Kidney capillary endothelial cell (primary cell): ENCODE measurements around the gene MBP.

Experiments used
- DNase-seq: peaks from one replicate; pipeline ENCODE4 v3.0.0-alpha.2; 2018; ENCODE audit warnings: low spot score

MBP gene

GRCh38 chr18:77133835-77134496 lies 1.4 kb upstream of the MBP start:
- DNase-seq = no peak

DNA sequence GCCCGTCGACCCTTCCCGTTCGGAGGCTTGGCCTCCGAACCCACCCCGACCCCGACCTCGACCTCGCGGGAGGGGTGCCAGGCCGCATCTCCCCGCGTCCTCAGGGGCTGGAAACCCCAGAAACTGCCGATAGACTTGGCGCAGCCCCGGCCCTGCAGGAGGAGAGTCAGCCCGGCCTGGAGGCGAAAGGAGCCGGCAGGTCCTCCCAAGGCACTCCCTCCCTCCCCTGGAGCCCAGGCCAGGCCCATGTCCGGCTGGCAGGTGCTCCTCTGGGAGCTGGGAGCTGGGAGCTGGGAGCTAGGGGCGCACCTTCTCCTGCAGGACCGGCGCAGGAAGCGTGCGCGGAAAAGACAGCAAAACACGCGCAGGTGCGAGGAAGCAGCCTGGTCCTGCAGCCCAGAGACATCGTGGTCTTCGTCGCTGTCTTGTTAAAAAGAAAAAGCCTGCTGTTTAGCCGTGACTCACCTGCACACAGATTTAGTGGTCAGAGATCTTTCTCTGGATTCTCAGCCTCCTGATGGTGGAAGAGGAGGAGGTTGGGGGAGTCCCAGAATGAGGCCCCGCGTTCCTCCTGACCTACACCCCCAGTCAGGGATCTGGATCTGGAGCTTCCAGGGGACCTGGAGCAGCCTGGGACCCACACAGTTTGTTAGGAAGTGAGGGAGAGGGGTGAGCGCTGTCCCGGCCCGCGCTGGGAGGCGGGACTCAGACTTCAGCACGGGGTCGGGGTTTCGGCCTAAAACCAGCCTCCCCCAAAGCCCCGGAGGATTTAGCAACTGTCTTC lies 660 bp upstream of the MBP start:
- no peak for DNase-seq

GRCh38 chr18:77131652-77132368 lies 773 bp downstream of the MBP start:
- no peak for DNase-seq

DNA sequence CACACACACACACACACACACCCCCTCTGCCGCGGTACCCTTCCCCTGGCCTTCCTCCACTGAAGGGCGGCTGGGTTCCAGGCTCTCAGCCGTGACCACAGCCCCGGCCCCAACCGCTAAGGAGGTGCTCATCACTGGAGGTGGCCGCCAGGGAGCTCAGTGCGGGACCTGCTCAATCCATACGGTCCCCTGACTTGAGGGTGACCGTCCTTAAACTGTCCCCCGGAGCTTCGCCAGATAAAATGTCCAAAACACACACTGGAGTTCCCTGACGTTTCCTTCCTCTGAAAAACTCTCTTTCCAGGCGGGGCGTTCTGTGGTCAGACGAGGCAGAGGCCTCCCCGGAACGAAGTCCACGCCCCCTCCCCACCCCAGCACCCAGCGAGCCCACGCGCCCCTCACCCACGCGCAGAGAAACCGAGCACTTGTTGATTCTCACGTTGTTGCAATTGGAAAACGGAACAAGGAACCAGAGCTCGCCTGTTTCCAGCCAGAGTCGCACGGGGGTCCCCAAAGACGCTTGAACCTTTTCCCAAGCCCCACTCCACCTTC lies 1.4 kb downstream of the MBP start:
- no peak for DNase-seq

- DNase-seq = no peak
These were observed 2.1 kb downstream of the MBP start for GRCh38 chr18:77130229-77131099.

- no peak for DNase-seq
These were observed 3.4 kb downstream of the MBP start for GRCh38 chr18:77129150-77129551.

DNA sequence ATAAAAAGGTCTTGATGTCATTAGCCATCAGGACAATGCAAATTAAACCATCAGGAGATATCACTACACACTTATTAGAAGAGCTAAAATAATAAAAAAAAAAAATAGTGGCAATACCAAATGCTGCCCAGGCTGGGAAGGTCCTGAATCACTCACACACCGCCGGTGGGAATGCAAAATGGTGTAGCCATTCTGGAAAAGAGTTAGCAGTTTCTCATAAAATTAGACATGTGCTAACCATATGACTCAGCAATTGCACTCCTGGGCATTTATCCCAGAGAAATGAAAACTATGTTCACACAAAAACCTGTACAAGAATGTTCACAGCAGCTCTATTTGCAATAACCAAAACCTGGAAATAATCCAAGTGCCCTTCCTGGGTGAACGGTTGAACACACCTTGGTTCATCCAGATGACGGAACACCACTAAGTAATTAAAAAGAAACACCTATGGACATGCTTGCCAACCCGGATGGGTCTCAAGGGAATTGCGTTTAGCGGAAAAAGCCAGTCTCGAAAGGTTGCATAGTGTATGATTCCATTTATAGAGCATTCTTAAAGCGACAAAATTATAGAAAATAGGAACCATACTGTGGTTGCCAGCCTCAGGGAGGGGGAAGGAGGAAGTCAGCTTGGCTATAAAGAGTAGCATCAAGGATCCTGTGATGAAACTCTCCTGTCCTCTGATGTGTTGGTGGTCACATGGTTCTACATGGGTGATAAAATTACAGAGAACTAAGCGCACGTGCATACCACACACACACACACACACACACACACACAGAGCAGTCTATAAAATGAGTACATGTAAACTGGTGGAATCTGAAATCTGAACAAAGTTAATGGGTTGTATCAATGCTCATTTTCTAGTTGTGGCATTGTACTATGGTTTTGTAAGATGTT lies 4.6 kb downstream of the MBP start:
- no peak for DNase-seq

- no peak for DNase-seq
These were observed 8.1 kb downstream of the MBP start for GRCh38 chr18:77124452-77124922.

GRCh38 chr18:77123320-77124231 lies 9.0 kb downstream of the MBP start:
- no peak for DNase-seq

DNA sequence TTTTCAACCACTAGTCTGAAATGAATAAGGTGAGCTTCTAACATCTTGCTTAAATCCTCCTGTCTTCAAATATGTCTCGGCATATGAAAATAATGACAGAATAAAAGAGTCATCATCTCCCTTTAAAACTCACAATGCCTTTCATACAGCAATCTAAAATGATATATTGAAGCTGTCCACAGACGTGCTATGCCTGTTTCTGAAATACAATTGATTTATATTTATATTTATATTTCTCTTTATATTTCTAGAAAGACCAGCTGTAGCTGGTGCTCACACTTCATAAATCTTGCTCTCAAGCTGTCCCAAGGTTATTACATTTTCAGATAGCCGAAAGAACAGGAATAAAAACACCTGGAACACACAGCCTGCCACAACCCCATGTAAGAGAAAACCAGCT lies 11.1 kb downstream of the MBP start:
- DNase-seq = no peak

- DNase-seq = no peak
These were observed 12.6 kb downstream of the MBP start for GRCh38 chr18:77119851-77120491.

GRCh38 chr18:77119101-77119850 lies 13.3 kb downstream of the MBP start:
- no peak for DNase-seq

DNA sequence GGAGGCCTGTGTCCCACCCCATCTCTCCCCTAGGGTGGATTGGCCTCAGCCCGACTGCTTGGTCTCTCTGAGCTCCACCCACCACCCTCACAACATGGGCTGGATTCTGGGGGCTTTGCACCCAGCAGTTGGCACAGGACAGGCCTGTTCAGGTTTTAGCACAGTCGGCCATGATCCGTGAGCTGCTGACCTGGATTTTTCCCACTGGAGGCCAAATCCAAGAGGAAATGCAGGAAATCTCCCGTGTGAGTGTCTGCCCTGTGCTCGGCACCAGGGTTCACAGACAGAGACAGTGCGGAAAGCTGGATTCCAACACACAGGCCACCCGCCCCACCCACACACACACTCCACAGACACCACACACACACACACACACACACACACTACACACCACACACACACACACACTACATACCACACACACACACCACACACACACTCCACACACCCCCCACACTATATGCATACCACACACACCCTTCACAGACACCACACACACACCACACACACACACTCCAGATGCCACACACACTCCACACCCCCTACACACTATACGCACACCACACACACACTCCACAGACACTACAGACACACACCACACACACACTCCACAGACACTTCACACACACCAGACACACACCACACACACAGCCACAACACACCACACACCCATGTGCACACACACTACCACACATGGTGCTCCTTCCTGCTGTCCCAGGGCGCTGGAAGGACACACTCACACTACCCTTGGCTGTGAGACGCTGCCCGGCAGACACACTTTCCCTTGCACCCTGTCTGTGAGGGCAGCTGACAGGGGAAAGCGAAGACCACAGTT lies 14.1 kb downstream of the MBP start:
- DNase-seq = no peak

GRCh38 chr18:77116201-77117080 lies 16.1 kb downstream of the MBP start:
- no peak for DNase-seq

- no peak for DNase-seq
These were observed 17.2 kb downstream of the MBP start for GRCh38 chr18:77115192-77115953.
